Measurements from ENCODE around the gene FOXE3. TPM values are rescaled to one million over a fixed set of nuclear protein-coding genes. Genes with fewer than 3 reads are reported as not detected.

FOXE3 gene
- total RNA-seq, 1 donor from 2014 or later = not detected

GRCh38 chr1:47437447-47438164 is 21.5 kb downstream of the FOXE3 start, which contains the start of gene FOXD2:
Gene FOXD2 (plus strand): TSS chr1:47438044. CDS start chr1:47438136, 92 bp downstream.
- no peak for DNase-seq (ENCODE audit: low read depth)
- Histone ChIP-seq H3K4me3 (ENCODE audit: low read depth, low read length) (peak within 1 kb of the TSS; percentile 71), H3K27me3 (ENCODE audit: control insufficient read depth, insufficient read depth, low read length) (peaks cover 54% of the 10 kb centered on the region), H3K36me3 (ENCODE audit: control insufficient read depth, insufficient read depth, low read length) (no peaks in the 10 kb centered on the region)
- TF ChIP-seq, protein P1, sequence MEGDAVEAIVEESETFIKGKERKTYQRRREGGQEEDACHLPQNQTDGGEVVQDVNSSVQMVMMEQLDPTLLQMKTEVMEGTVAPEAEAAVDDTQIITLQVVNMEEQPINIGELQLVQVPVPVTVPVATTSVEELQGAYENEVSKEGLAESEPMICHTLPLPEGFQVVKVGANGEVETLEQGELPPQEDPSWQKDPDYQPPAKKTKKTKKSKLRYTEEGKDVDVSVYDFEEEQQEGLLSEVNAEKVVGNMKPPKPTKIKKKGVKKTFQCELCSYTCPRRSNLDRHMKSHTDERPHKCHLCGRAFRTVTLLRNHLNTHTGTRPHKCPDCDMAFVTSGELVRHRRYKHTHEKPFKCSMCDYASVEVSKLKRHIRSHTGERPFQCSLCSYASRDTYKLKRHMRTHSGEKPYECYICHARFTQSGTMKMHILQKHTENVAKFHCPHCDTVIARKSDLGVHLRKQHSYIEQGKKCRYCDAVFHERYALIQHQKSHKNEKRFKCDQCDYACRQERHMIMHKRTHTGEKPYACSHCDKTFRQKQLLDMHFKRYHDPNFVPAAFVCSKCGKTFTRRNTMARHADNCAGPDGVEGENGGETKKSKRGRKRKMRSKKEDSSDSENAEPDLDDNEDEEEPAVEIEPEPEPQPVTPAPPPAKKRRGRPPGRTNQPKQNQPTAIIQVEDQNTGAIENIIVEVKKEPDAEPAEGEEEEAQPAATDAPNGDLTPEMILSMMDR (IDR thresholded peaks at IDR 0.05; ENCODE audit: insufficient read depth, low read length, poor library complexity, severe bottlenecking) = peak; percentile 49

DNA sequence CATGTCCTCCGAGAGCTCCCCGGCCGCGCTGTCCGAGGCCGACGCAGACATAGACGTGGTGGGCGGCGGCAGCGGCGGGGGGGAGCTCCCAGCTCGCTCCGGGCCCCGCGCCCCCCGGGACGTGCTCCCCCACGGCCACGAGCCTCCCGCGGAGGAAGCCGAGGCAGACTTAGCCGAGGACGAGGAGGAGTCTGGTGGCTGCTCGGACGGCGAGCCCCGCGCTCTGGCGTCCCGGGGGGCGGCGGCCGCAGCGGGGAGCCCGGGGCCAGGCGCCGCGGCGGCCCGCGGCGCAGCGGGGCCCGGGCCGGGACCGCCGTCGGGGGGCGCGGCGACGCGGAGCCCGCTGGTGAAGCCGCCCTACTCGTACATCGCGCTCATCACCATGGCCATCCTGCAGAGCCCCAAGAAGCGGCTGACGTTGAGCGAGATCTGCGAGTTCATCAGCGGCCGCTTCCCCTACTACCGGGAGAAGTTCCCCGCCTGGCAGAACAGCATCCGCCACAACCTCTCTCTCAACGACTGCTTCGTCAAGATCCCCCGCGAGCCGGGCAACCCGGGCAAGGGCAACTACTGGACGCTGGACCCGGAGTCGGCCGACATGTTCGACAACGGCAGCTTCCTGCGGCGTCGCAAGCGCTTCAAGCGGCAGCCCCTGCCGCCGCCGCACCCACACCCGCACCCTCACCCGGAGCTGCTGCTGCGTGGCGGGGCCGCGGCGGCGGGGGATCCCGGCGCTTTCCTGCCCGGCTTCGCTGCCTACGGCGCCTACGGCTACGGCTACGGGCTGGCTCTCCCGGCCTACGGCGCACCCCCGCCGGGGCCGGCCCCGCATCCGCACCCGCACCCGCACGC is 22.3 kb downstream of the FOXE3 start:
- TF ChIP-seq, protein P1 (IDR thresholded peaks at IDR 0.05; ENCODE audit: insufficient read depth, low read length, poor library complexity, severe bottlenecking) = no peak
- Histone ChIP-seq H3K36me3 (ENCODE audit: control insufficient read depth, insufficient read depth, low read length) (no peaks in the 10 kb centered on the region), H3K27me3 (ENCODE audit: control insufficient read depth, insufficient read depth, low read length) (peaks cover 62% of the 10 kb centered on the region), H3K4me3 (ENCODE audit: low read depth, low read length) (peak overlapping the region; percentile 71)
- DNase-seq (ENCODE audit: low read depth) = no peak

GRCh38 chr1:47439017-47439818 is 23.1 kb downstream of the FOXE3 start:
- Histone ChIP-seq H3K36me3 (ENCODE audit: control insufficient read depth, insufficient read depth, low read length) (no peaks in the 10 kb centered on the region), H3K4me3 (ENCODE audit: low read depth, low read length) (no peak overlapping the region), H3K27me3 (ENCODE audit: control insufficient read depth, insufficient read depth, low read length) (peaks cover 62% of the 10 kb centered on the region)
- DNase-seq (ENCODE audit: low read depth) = no peak
- TF ChIP-seq, protein P1 (IDR thresholded peaks at IDR 0.05; ENCODE audit: insufficient read depth, low read length, poor library complexity, severe bottlenecking) = no peak

DNA sequence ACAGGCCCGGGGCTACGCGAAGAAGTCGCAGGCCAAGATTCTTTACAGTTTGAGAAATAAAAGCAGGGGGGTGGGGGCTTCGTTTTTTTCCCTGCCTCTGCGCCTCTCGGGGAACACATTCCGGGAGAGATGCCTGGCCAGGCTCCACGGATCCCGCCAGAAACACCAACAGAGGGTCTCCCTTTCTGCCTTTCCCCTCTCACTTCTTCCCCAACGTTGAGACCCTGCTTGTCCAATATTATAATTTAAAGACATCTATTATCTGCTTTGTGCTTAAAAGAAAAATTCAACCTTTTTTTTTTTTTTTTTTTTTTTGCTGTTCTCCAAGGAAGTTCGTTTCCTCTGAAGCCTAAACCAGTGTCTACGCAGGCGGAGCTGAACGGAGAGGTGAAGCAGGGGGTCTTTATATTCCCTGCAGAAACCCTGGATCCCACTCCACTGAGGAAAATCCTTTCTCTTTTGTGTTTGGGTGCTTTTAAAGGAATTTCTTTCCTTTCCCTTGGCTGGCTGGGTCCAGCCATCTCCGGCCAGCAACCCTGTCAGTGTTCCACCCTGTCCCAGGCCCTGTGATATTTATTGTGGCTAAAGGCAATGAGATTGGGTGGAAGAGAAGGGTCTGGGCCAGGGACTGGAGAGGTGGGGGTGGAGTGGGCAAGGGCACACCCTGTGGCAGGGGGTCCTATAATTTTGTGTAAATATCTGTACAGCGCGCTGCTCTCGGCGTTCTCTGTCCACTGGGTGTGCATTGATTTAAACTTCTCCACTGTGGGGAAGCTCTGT is 23.9 kb downstream of the FOXE3 start:
- Histone ChIP-seq H3K36me3 (ENCODE audit: control insufficient read depth, insufficient read depth, low read length) (no peaks in the 10 kb centered on the region), H3K27me3 (ENCODE audit: control insufficient read depth, insufficient read depth, low read length) (peaks cover 67% of the 10 kb centered on the region), H3K4me3 (ENCODE audit: low read depth, low read length) (no peak overlapping the region)
- TF ChIP-seq, protein P1 (IDR thresholded peaks at IDR 0.05; ENCODE audit: insufficient read depth, low read length, poor library complexity, severe bottlenecking) = no peak
- DNase-seq (ENCODE audit: low read depth) = no peak

DNA sequence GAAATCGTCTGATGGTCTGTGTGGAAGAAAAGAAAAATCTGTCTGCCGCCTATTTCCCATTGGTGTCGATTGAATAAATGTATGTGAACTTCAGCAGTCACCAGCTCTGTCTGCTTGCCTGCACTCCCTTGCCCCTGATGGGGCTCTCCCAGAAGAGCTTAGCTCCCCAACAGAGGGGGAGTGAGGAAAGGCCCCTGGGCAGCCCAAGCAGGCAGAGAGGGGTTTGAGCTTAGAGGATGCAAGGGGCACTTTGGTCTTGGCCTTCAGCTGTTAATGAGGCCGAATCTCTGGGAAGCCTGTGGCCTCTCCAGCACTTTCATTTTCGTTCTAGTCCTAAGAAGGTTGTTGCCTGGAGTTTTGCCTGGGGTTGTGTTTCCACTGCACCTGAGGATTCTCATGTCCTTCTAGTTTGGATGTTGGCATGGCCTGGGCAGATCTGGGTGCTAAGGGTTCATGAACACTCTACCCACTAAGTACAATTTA is 24.6 kb downstream of the FOXE3 start:
- H3K27me3 ChIP-seq (ENCODE audit: control insufficient read depth, insufficient read depth, low read length) = peaks cover 73% of the 10 kb centered on the region
- no peak for DNase-seq (ENCODE audit: low read depth)

More for the DNA sequence above, 24.6 kb downstream of the FOXE3 start:
- Histone ChIP-seq H3K4me3 (ENCODE audit: low read depth, low read length) (no peak overlapping the region), H3K36me3 (ENCODE audit: control insufficient read depth, insufficient read depth, low read length) (no peaks in the 10 kb centered on the region)
- TF ChIP-seq, protein P1 (IDR thresholded peaks at IDR 0.05; ENCODE audit: insufficient read depth, low read length, poor library complexity, severe bottlenecking) = no peak

Data from kidney epithelial cell (primary cell).